ENCODE data around the gene CHDH. TPM values are rescaled to one million over a fixed set of nuclear protein-coding genes. Genes with fewer than 3 reads are reported as not detected.

The CHDH gene
- total and polyA plus RNA-seq, 2 donors (not counting 1 experiment from before 2014, with no cell fraction given) = 0.03 to 0.37 TPM

GRCh38 chr3:53795789-53796560, 50.2 kb downstream of the CHDH start:
- Histone ChIP-seq H4K20me1 (ENCODE audit: control insufficient read depth, insufficient read depth, low read length, poor library complexity, severe bottlenecking) (no peaks in the 10 kb centered on the region), H3K9me3 (ENCODE audit: control extremely low read depth in 1 of 3, control insufficient read depth in 2 of 3, insufficient read depth in 1 of 3, low read length in 2 of 3) (no peaks in the 10 kb centered on the region), H3K27me3 (replicated peaks in 1 of 4; ENCODE audit: control extremely low read depth in 1 of 4, control insufficient read depth in 3 of 4, insufficient read depth in 4 of 4, low read length in 3 of 4) (no peaks in the 10 kb centered on the region), H3K4me3 (ENCODE audit: control extremely low read depth in 1 of 5, extremely low read depth in 1 of 5, insufficient read depth in 1 of 5, low read depth in 2 of 5, low read length in 4 of 5) (no peak overlapping the region), H3K27ac (ENCODE audit: low read length in 2 of 2) (no peak overlapping the region), H3K4me1 (ENCODE audit: control insufficient read depth in 2 of 2, insufficient read depth in 2 of 2, low read length in 2 of 2) (no peaks in the 10 kb centered on the region), H3K79me2 (ENCODE audit: control insufficient read depth, insufficient read depth, low read length) (no peaks in the 10 kb centered on the region), H2AFZ (ENCODE audit: insufficient read depth, low read depth, low read length, poor library complexity, severe bottlenecking) (no peak overlapping the region), H3K9ac (ENCODE audit: low read length) (no peak overlapping the region), H3K4me2 (replicated peaks; ENCODE audit: low read depth, low read length, poor library complexity, severe bottlenecking) (no peak overlapping the region), H3K36me3 (replicated peaks in 1 of 2; ENCODE audit: control extremely low read depth in 1 of 2, control insufficient read depth in 1 of 2, extremely low read depth in 1 of 2, insufficient read depth in 2 of 2, low read length in 1 of 2) (no peaks in the 10 kb centered on the region)
- Mint-ChIP-seq H3K4me3 (no peak overlapping the region), H3K4me1 (no peaks in the 10 kb centered on the region), H3K9me3 (ENCODE audit: insufficient read depth) (no peaks in the 10 kb centered on the region), H3K27me3 (peaks cover 4% of the 10 kb centered on the region), H3K27ac (no peak overlapping the region)
- DNase-seq = no peak
- POLR2A ChIA-PET = no interaction called here
- WGBS (ENCODE audit: insufficient coverage) = 72% methylated on average over 6 of the region's 12 CpGs
- intact Hi-C loops (cut with micrococcal nuclease) = no loop called here
- CTCF ChIA-PET = no interaction called here
- TF ChIP-seq EZH2 (IDR thresholded peaks at IDR 0.05; ENCODE audit: borderline replicate concordance, insufficient read depth, low read depth, low read length, poor library complexity, severe bottlenecking) (no peak), CTCF (IDR thresholded peaks at IDR 0.05) (no peak)
- ATAC-seq (ENCODE audit: low read depth) = no peak

DNA sequence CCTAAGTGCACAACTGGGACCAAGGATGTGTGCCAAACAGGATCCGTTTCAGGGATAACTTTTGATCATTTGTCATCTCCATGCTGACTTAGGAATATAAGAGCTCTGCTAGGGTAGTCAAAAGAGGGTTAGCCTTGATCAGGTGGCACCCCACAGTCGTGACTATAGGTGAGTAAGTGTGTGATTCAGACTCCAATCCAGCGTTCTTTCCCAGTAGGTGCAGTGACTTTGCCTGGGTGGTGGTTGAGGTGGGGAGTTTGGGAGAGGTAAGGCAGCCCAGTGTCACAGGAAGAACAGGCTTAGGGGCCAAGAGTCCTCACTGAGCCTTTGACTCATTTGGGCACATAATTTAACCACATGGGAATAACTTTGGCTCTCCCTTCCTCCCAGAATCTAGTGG, 51.0 kb downstream of the CHDH start:
- Histone ChIP-seq H2AFZ (ENCODE audit: insufficient read depth, low read depth, low read length, poor library complexity, severe bottlenecking) (no peak overlapping the region), H3K9ac (ENCODE audit: low read length) (no peak overlapping the region), H3K4me1 (ENCODE audit: control insufficient read depth in 2 of 2, insufficient read depth in 2 of 2, low read length in 2 of 2) (no peaks in the 10 kb centered on the region), H3K9me3 (ENCODE audit: control extremely low read depth in 1 of 3, control insufficient read depth in 2 of 3, insufficient read depth in 1 of 3, low read length in 2 of 3) (no peaks in the 10 kb centered on the region), H4K20me1 (ENCODE audit: control insufficient read depth, insufficient read depth, low read length, poor library complexity, severe bottlenecking) (no peaks in the 10 kb centered on the region), H3K4me3 (ENCODE audit: control extremely low read depth in 1 of 5, extremely low read depth in 1 of 5, insufficient read depth in 1 of 5, low read depth in 2 of 5, low read length in 4 of 5) (no peak overlapping the region), H3K27ac (ENCODE audit: low read length in 2 of 2) (no peak overlapping the region), H3K79me2 (ENCODE audit: control insufficient read depth, insufficient read depth, low read length) (no peaks in the 10 kb centered on the region), H3K27me3 (replicated peaks in 1 of 4; ENCODE audit: control extremely low read depth in 1 of 4, control insufficient read depth in 3 of 4, insufficient read depth in 4 of 4, low read length in 3 of 4) (no peaks in the 10 kb centered on the region), H3K36me3 (replicated peaks in 1 of 2; ENCODE audit: control extremely low read depth in 1 of 2, control insufficient read depth in 1 of 2, extremely low read depth in 1 of 2, insufficient read depth in 2 of 2, low read length in 1 of 2) (no peaks in the 10 kb centered on the region), H3K4me2 (replicated peaks; ENCODE audit: low read depth, low read length, poor library complexity, severe bottlenecking) (no peak overlapping the region)
- WGBS (ENCODE audit: insufficient coverage) = 78% methylated on average over 3 of the region's 3 CpGs
- Mint-ChIP-seq H3K27me3 (peaks cover 4% of the 10 kb centered on the region), H3K9me3 (ENCODE audit: insufficient read depth) (no peaks in the 10 kb centered on the region), H3K4me1 (no peaks in the 10 kb centered on the region), H3K4me3 (no peak overlapping the region), H3K27ac (no peak overlapping the region)
- ChIA-PET CTCF (no interaction called here), POLR2A (no interaction called here)
- DNase-seq = no peak
- no peak for ATAC-seq (ENCODE audit: low read depth)
- no peak for TF ChIP-seq CTCF (IDR thresholded peaks at IDR 0.05)
- TF ChIP-seq EZH2 (IDR thresholded peaks at IDR 0.05; ENCODE audit: borderline replicate concordance, insufficient read depth, low read depth, low read length, poor library complexity, severe bottlenecking) = no peak
- intact Hi-C loops (cut with micrococcal nuclease) = no loop called here

All from B cell (primary cell).